NB4 (cell line): Measurements from ENCODE around the gene STAC.

Experiments used
- DNase-seq: peaks from one replicate; pipeline ENCODE4 v3.0.0; 2010; ENCODE audit warnings: low read depth
- H3K4me3 ChIP-seq: one replicate; pipeline ENCODE4 v1.5.1; 2011; ENCODE audit warnings: mild to moderate bottlenecking, low read depth, low read length, moderate library complexity
- CTCF ChIP-seq: IDR thresholded peaks from one replicate; pipeline ENCODE4 v1.5.1; 2012; ENCODE audit warnings: low read depth, low read length
- MAX ChIP-seq: IDR thresholded peaks from 2 replicates; pipeline ENCODE4 v1.6.1; 2011; ENCODE audit warnings: low read depth, low read length
- MYC ChIP-seq: IDR thresholded peaks from 2 replicates; pipeline ENCODE4 v1.6.1; 2011; ENCODE audit warnings: low read depth, low read length
- POLR2A ChIP-seq: IDR thresholded peaks from 2 replicates; pipeline ENCODE4 v1.6.1; 2011; ENCODE audit warnings: mild to moderate bottlenecking; ENCODE audit not compliant: insufficient read length; ENCODE audit errors: extremely low read depth

Gene STAC

GRCh38 chr3:36366308-36366707, 14.0 kb upstream of the STAC start:
- no peak for TF ChIP-seq MYC
- TF ChIP-seq CTCF = no peak
- no peak for TF ChIP-seq MAX
- no peak for TF ChIP-seq POLR2A
- no peak for DNase-seq
- H3K4me3 ChIP-seq = no peak overlapping the region

GRCh38 chr3:36367912-36368573, 12.3 kb upstream of the STAC start:
- no peak for TF ChIP-seq MAX
- no peak overlapping the region for H3K4me3 ChIP-seq
- no peak for DNase-seq

- H3K4me3 ChIP-seq = no peak overlapping the region
- no peak for DNase-seq
- TF ChIP-seq MYC (no peak), MAX (no peak), POLR2A (no peak), CTCF (no peak)
Observed at GRCh38 chr3:36372534-36372935, 7.8 kb upstream of the STAC start.

GRCh38 chr3:36373084-36373483, 7.2 kb upstream of the STAC start:
- DNase-seq = no peak
- TF ChIP-seq CTCF (no peak), POLR2A (no peak), MAX (no peak), MYC (no peak)
- no peak overlapping the region for H3K4me3 ChIP-seq

- no peak overlapping the region for H3K4me3 ChIP-seq
- no peak for DNase-seq
- TF ChIP-seq MYC = no peak
- TF ChIP-seq POLR2A = no peak
- TF ChIP-seq MAX = no peak
- no peak for TF ChIP-seq CTCF
Observed at GRCh38 chr3:36373666-36374065, 6.6 kb upstream of the STAC start.

GRCh38 chr3:36379872-36380220, 458 bp upstream of the STAC start:
- H3K4me3 ChIP-seq = no peak overlapping the region
- DNase-seq = no peak

More at GRCh38 chr3:36379872-36380220, 458 bp upstream of the STAC start:
- no peak for TF ChIP-seq POLR2A
- TF ChIP-seq MYC = no peak
- no peak for TF ChIP-seq CTCF
- no peak for TF ChIP-seq MAX
